K562 (cell line): Measurements from ENCODE around the gene ATP6V0E1. TPM values are rescaled to one million over a fixed set of nuclear protein-coding genes. Genes with fewer than 3 reads are reported as not detected.

Source experiments
- ATAC-seq: fragments of 200-7000 bp; cut with Tn5 transposase; 3 replicates; pipeline ENCODE4 v1.9.1; 2020; ENCODE audit warnings: moderate library complexity
- BruUV-seq: library from RNA; stranded (reverse); fragments of 400-500 nt; replicated peaks from 2 replicates; lab custom pipeline; 2021; lab: Mats Ljungman, UMichigan
- CTCF ChIA-PET: fragments of 300-600 bp; formaldehyde crosslinking; extraction: SDS; loops from one replicate; lab custom pipeline; 2021; ENCODE audit warnings: low intra/inter-chr PET ratio; lab: Yijun Ruan, JAX
- POLR2A ChIA-PET: fragments of 300-600, 350-650 bp; sonication (Branson Sonifier 250); formaldehyde crosslinking; extraction: SDS; loops from one replicate; lab custom pipeline; 2021; ENCODE audit warnings: antibody characterized with exemption, inconsistent platforms; lab: Yijun Ruan, JAX
- DNase-seq, 4 experiments: peaks; one replicate each; pipeline versions ENCODE4 v3.0.0 to v3.0.0-alpha.2; 2011 to 2018; ENCODE audit warnings: low spot score in 3 of 4, mixed read lengths in 3 of 4; ENCODE audit errors: extremely low read depth in 1 of 4
- FAIRE-seq: peaks from 2 replicates; lab custom pipeline; 2011; peaks lifted over from hg19 to GRCh38; lab: Jason Lieb, UNC
- H2AFZ ChIP-seq: 2 replicates; pipeline ENCODE4 v1.6.0; 2011; ENCODE audit warnings: low read depth, low read length, control low read depth, inconsistent platforms
- H3K27ac ChIP-seq: fragments of 200-600 bp; 3 replicates; pipeline ENCODE4 v1.8.0; 2011; ENCODE audit warnings: low read depth, mild to moderate bottlenecking, control low read depth, inconsistent platforms, low read length, moderate library complexity, mixed read lengths; ENCODE audit errors: extremely low read depth
- H3K27me3 ChIP-seq, 2 experiments: fragments of 300-600 bp in 1 of 2; 2 replicates in 1 of 2; 3 replicates in 1 of 2; pipeline versions ENCODE4 v1.6.0 to v1.8.0; 2011; ENCODE audit warnings: inconsistent platforms in 2 of 2, low read length in 2 of 2, mild to moderate bottlenecking in 1 of 2, mixed read lengths in 1 of 2, moderate library complexity in 1 of 2; ENCODE audit not compliant: control insufficient read depth in 2 of 2, insufficient read depth in 2 of 2
- H3K36me3 ChIP-seq: fragments of 300-600 bp; 3 replicates; pipeline ENCODE4 v1.8.0; 2011; ENCODE audit warnings: mild to moderate bottlenecking, low read length, inconsistent platforms; ENCODE audit not compliant: control insufficient read depth, insufficient read depth
- H3K4me1 ChIP-seq, 2 experiments: fragments of 200-600 bp in 1 of 2; replicated peaks in 1 of 2; 2 replicates in 1 of 2; 3 replicates in 1 of 2; pipeline versions ENCODE4 v1.5.1 to v1.8.0; 2011; ENCODE audit warnings: inconsistent platforms in 2 of 2, low read length in 2 of 2, mild to moderate bottlenecking in 1 of 2, mixed read lengths in 1 of 2, moderate library complexity in 1 of 2; ENCODE audit not compliant: control insufficient read depth in 2 of 2, insufficient read depth in 2 of 2
- H3K4me2 ChIP-seq: 2 replicates; pipeline ENCODE4 v1.6.1; 2011; ENCODE audit warnings: low read length, control low read depth, inconsistent platforms, mixed read lengths; ENCODE audit not compliant: insufficient read depth
- H3K4me3 ChIP-seq: fragments of 200-600 bp; sonication (generic), shearing (Covaris generic); 2 replicates; pipeline ENCODE4 v1.5.1; 2016; ENCODE audit warnings: control low read depth, inconsistent platforms
- H3K79me2 ChIP-seq: fragments of 200-600 bp; 3 replicates; pipeline ENCODE4 v1.8.0; 2011; ENCODE audit warnings: low read length, inconsistent platforms; ENCODE audit not compliant: control insufficient read depth, insufficient read depth
- H3K9ac ChIP-seq, 2 experiments: 2 replicates each; pipeline versions ENCODE4 v1.6.0 to v1.6.1; 2011; ENCODE audit warnings: low read depth in 2 of 2, low read length in 2 of 2, control low read depth in 1 of 2, inconsistent platforms in 1 of 2, mild to moderate bottlenecking in 1 of 2, mixed read lengths in 1 of 2; ENCODE audit not compliant: insufficient read depth in 1 of 2
- H3K9me1 ChIP-seq: one replicate; pipeline ENCODE4 v1.6.0; 2011; ENCODE audit warnings: inconsistent platforms, mild to moderate bottlenecking, low read length, moderate library complexity; ENCODE audit not compliant: control insufficient read depth, insufficient read depth
- H3K9me3 ChIP-seq: replicated peaks from 2 replicates; pipeline ENCODE4 v1.5.1; 2011; ENCODE audit warnings: low read depth, low read length, inconsistent platforms; ENCODE audit not compliant: control insufficient read depth, insufficient read depth
- H4K20me1 ChIP-seq: replicated peaks from 2 replicates; pipeline ENCODE4 v1.6.1; 2011; ENCODE audit warnings: low read length, inconsistent platforms, mixed read lengths; ENCODE audit not compliant: control insufficient read depth, insufficient read depth
- ELF4 ChIP-seq: fragments of 450-650 bp; formaldehyde crosslinking; IDR thresholded peaks from 2 replicates; pipeline ENCODE4 v1.4.0; 2022; ENCODE audit warnings: missing genetic modification characterization
- ETS2 ChIP-seq: IDR thresholded peaks from 2 replicates; pipeline ENCODE4 v1.6.1; 2016; ENCODE audit warnings: borderline replicate concordance, missing genetic modification characterization, mild to moderate bottlenecking, moderate library complexity, missing compliant biosample characterization; ENCODE audit not compliant: poor library complexity, severe bottlenecking
- HLTF ChIP-seq: fragments of 450-650 bp; IDR thresholded peaks from 2 replicates; pipeline ENCODE4 v1.6.1; 2016
- MEIS2 ChIP-seq: fragments of 450-650 bp; IDR thresholded peaks from 2 replicates; pipeline ENCODE4 v1.6.1; 2014; ENCODE audit warnings: mild to moderate bottlenecking; ENCODE audit not compliant: partially characterized antibody
- NCOA6 ChIP-seq: fragments of 450-650 bp; IDR thresholded peaks from 2 replicates; pipeline ENCODE4 v1.6.1; 2017; ENCODE audit warnings: mild to moderate bottlenecking
- RBM25 ChIP-seq: fragments of 200-400 bp; formaldehyde crosslinking; IDR thresholded peaks from 2 replicates; pipeline ENCODE4 v1.6.1; 2018; ENCODE audit warnings: low read length, low read depth, moderate library complexity; ENCODE audit not compliant: severe bottlenecking
- TOE1 ChIP-seq, 2 experiments: fragments of 450-650 bp in 1 of 2; sonication (generic) in 1 of 2; formaldehyde crosslinking in 1 of 2; IDR thresholded peaks; 2 replicates each; pipeline versions ENCODE4 v1.7.1 to v1.8.0; 2016 to 2022; ENCODE audit warnings: borderline replicate concordance in 2 of 2, mild to moderate bottlenecking in 2 of 2, antibody characterized with exemption in 1 of 2, inconsistent platforms in 1 of 2, low read depth in 1 of 2, missing genetic modification reagents in 1 of 2, moderate library complexity in 1 of 2
- TRIM28 ChIP-seq: fragments of 450-650 bp; IDR thresholded peaks from 2 replicates; pipeline ENCODE4 v1.6.1; 2017
- ZFX ChIP-seq: sonication (generic); formaldehyde crosslinking; IDR thresholded peaks from 2 replicates; pipeline ENCODE4 v1.8.0; 2022; ENCODE audit warnings: mild to moderate bottlenecking, missing genetic modification reagents, moderate library complexity
- ZNF707 ChIP-seq: fragments of 250-450 bp; sonication (Bioruptor Pico); conservative IDR thresholded peaks from 2 replicates; pipeline ENCODE4 v1.8.0; 2022; ENCODE audit warnings: inconsistent platforms, mild to moderate bottlenecking, moderate library complexity
- WGBS: fragments of 100-300 bp; shearing (Covaris generic); methylation state at CpG from one replicate; pipeline ENCODE4 v1.1.6; 2016; ENCODE audit warnings: low coverage, mixed read lengths; ENCODE audit not compliant: insufficient coverage; ENCODE audit errors: missing lambda C conversion rate; 5-methylcytosine and 5-hydroxymethylcytosine counted together
- in situ Hi-C: fragments of 300-500 bp; cut with MboI; formaldehyde crosslinking; loops from 4 replicates; pipeline ENCODE4 v1.15.0; 2018; ENCODE audit warnings: inconsistent platforms, mixed read lengths
- intact Hi-C: fragments of 100-400 bp; cut with micrococcal nuclease; formaldehyde crosslinking; loops from 2 replicates; pipeline ENCODE4 v1.14.2; 2022
- polyA plus RNA-seq, 8 experiments: library from polyadenylated mRNA; depleted of rRNA in 4 of 8; stranded (reverse) in 5 of 8; unstranded in 3 of 8; fragments of >200 nt; fragmentation: Nextera tagmentation in 2 of 8; fragmentation: Illumina TruSeq in 1 of 8; extraction: Ambion mirVana in 2 of 8; extraction: Trizol in 1 of 8; gene quantifications; 2 replicates each; pipeline versions ENCODE4 v1.2.1 to v1.2.3, GENCODE V29; 2011 to 2014; ENCODE audit warnings: inconsistent platforms in 1 of 8, missing spikeins in 1 of 8
- total RNA-seq, 7 experiments: library from RNA; depleted of rRNA in 6 of 7; stranded (reverse); fragments of >200 nt in 6 of 7; fragmentation: Illumina TruSeq in 2 of 7; extraction: Trizol in 2 of 7; gene quantifications; 2 replicates each; pipeline versions ENCODE4 v1.2.1 to v1.2.3, GENCODE V29; 2011 to 2021; ENCODE audit warnings: low replicate concordance in 1 of 7

ATP6V0E1 gene
- total and polyA plus RNA-seq, 9 of the 15 experiments (the other 6 are each of a cell fraction or from before 2014, with no cell fraction given): 63.8 to 395 (median 112) TPM

- Histone ChIP-seq H3K27ac (no peak overlapping the region), H3K27me3 (no peaks in the 10 kb centered on the region), H3K4me1 (peaks cover 3 to 12% of the 10 kb centered on the region in 2 experiments; a peak in 3 of 5 replicates), H4K20me1 (no peaks in the 10 kb centered on the region), H3K79me2 (no peaks in the 10 kb centered on the region), H2AFZ (no peak overlapping the region), H3K9me3 (no peaks in the 10 kb centered on the region), H3K4me3 (no peak overlapping the region), H3K36me3 (no peaks in the 10 kb centered on the region), H3K4me2 (no peak overlapping the region), H3K9ac (no peak overlapping the region)
- WGBS: 28% methylated on average over 6 of the region's 6 CpGs
- ChIA-PET CTCF (no interaction called here), POLR2A (interaction anchor here (1.5 kb wide), 1 partner anchor 9 kb away, joined by 4 read pairs; no protein-coding TSS in a partner anchor)
- peak; percentile 46 for ATAC-seq
- intact Hi-C loops: no loop called here
- no peak for DNase-seq
- no TSS peak for BruUV-seq
- TF ChIP-seq TRIM28 (no peak), ZNF707 (CRISPR knock-in tag) (no peak), MEIS2 (no peak), ELF4 (no peak), NCOA6 (no peak), RBM25 (no peak), ETS2 (tag) (no peak), TOE1 (IDR thresholded peaks at IDR 0.05; ENCODE audit: borderline replicate concordance) (no peak), TOE1 (CRISPR knock-in tag; IDR thresholded peaks at IDR 0.05; ENCODE audit: borderline replicate concordance, low read depth) (no peak), ZFX (CRISPR knock-in tag) (no peak), HLTF (no peak)
- TF ChIP-seq, all 486 proteins: peak for 0
- FAIRE-seq: no peak
- in situ Hi-C loops: no loop called here
- no peaks in the 10 kb centered on the region for H3K9me1 ChIP-seq
Observed at GRCh38 chr5:173047838-173048105, 64.2 kb downstream of the ATP6V0E1 start.
